MM.1S (cell line): ENCODE measurements around the gene C6orf136.

Experiments
- DNase-seq: peaks from one replicate; pipeline ENCODE4 v3.0.0-alpha.2; 2015
- H2AFZ ChIP-seq: fragments of 300-600 bp; sonication (generic); 2 replicates; pipeline ENCODE4 v1.6.0; 2016; ENCODE audit warnings: antibody characterized with exemption, low read length
- H3F3A ChIP-seq: fragments of 300-600 bp; sonication (generic); 2 replicates; pipeline ENCODE4 v1.6.1; 2016; ENCODE audit warnings: mild to moderate bottlenecking, antibody characterized with exemption, low read length, moderate library complexity, mixed read lengths; ENCODE audit not compliant: insufficient read depth
- H3K27ac ChIP-seq: fragments of 300-600 bp; sonication (generic); 2 replicates; pipeline ENCODE4 v1.5.1; 2016; ENCODE audit warnings: mild to moderate bottlenecking, low read length
- H3K27me3 ChIP-seq: fragments of 300-600 bp; sonication (generic); replicated peaks from 2 replicates; pipeline ENCODE4 v1.6.0; 2016; ENCODE audit warnings: low read length; ENCODE audit not compliant: insufficient read depth
- H3K36me3 ChIP-seq: fragments of 300-600 bp; sonication (generic); replicated peaks from 2 replicates; pipeline ENCODE4 v1.6.1; 2016; ENCODE audit warnings: mild to moderate bottlenecking, low read length, mixed read lengths; ENCODE audit not compliant: insufficient read depth
- H3K4me1 ChIP-seq: fragments of 300-600 bp; sonication (generic); 2 replicates; pipeline ENCODE4 v1.6.1; 2016; ENCODE audit warnings: low read length, mixed read lengths
- H3K4me2 ChIP-seq: fragments of 300-600 bp; sonication (generic); 2 replicates; pipeline ENCODE4 v1.6.0; 2016; ENCODE audit warnings: low read depth, low read length
- H3K4me3 ChIP-seq: fragments of 300-600 bp; sonication (generic); 2 replicates; pipeline ENCODE4 v1.5.1; 2016; ENCODE audit warnings: low read length, mixed read lengths
- H3K79me2 ChIP-seq: fragments of 300-600 bp; sonication (generic); 2 replicates; pipeline ENCODE4 v1.6.1; 2016; ENCODE audit warnings: mixed run types, low read length, mixed read lengths
- H3K9ac ChIP-seq: fragments of 300-600 bp; sonication (generic); 2 replicates; pipeline ENCODE4 v1.6.1; 2016; ENCODE audit warnings: low read length, mixed read lengths
- H3K9me2 ChIP-seq: fragments of 300-600 bp; sonication (generic); replicated peaks from 2 replicates; pipeline ENCODE4 v1.6.1; 2016; ENCODE audit warnings: mild to moderate bottlenecking, low read length, mixed read lengths; ENCODE audit not compliant: insufficient read depth
- H3K9me3 ChIP-seq: fragments of 300-600 bp; sonication (generic); replicated peaks from 2 replicates; pipeline ENCODE4 v1.6.1; 2016; ENCODE audit warnings: mild to moderate bottlenecking, low read length, mixed read lengths; ENCODE audit not compliant: insufficient read depth
- H4K20me1 ChIP-seq: fragments of 300-600 bp; sonication (generic); 2 replicates; pipeline ENCODE4 v1.6.1; 2016; ENCODE audit warnings: mild to moderate bottlenecking, low read length, moderate library complexity, mixed read lengths; ENCODE audit not compliant: insufficient read depth
- CTCF ChIP-seq: fragments of 300-600 bp; sonication (generic); IDR thresholded peaks from 2 replicates; pipeline ENCODE4 v1.5.1; 2016; ENCODE audit warnings: antibody characterized with exemption, low read length, mixed read lengths
- EZH2 ChIP-seq: fragments of 300-600 bp; sonication (generic); optimal IDR thresholded peaks from 2 replicates; pipeline ENCODE3; 2017; ENCODE audit warnings: low read depth, mild to moderate bottlenecking, antibody characterized with exemption, low read length, mixed read lengths
- EZH2phosphoT487 ChIP-seq: fragments of 300-600 bp; sonication (generic); IDR thresholded peaks from 2 replicates; pipeline ENCODE4 v1.6.1; 2018; ENCODE audit warnings: antibody characterized with exemption, low read length

C6orf136 gene

GRCh38 chr6:30617565-30618269 is 29.2 kb upstream of the C6orf136 start, which contains the start of gene MRPS18B:
Gene MRPS18B (plus strand): TSS chr6:30617840. CDS start chr6:30617866, 26 bp downstream.
- TF ChIP-seq EZH2 (no peak), CTCF (no peak), EZH2phosphoT487 (no peak)
- H3K4me1 ChIP-seq: peaks cover 8% of the 10 kb centered on the region; the same call in 1 of the 2 replicates
- peak; percentile 97 for DNase-seq
- H2AFZ ChIP-seq: peak within 1 kb of the TSS; percentile 54
- peak within 1 kb of the TSS; percentile 100 for H3K9ac ChIP-seq
- no peaks in the 10 kb centered on the region; the same call in 1 of the 2 replicates for H4K20me1 ChIP-seq
- no peaks in the 10 kb centered on the region for H3K27me3 ChIP-seq
- H3K9me3 ChIP-seq: no peaks in the 10 kb centered on the region
- H3K4me3 ChIP-seq: peak within 1 kb of the TSS; percentile 95
- peaks cover 34% of the 10 kb centered on the region for H3F3A ChIP-seq
- H3K9me2 ChIP-seq: no peaks in the 10 kb centered on the region
- peak within 1 kb of the TSS; percentile 75 for H3K4me2 ChIP-seq
- H3K36me3 ChIP-seq: peaks cover 10% of the 10 kb centered on the region
- H3K79me2 ChIP-seq: peaks cover 63% of the 10 kb centered on the region
- peak within 1 kb of the TSS; percentile 96 for H3K27ac ChIP-seq

GRCh38 chr6:30618270-30618797 is 28.6 kb upstream of the C6orf136 start:
- Histone ChIP-seq H3K4me2 (peak overlapping the region; percentile 75), H3F3A (peaks cover 34% of the 10 kb centered on the region), H4K20me1 (no peaks in the 10 kb centered on the region; the same call in 1 of the 2 replicates), H3K9ac (peak overlapping the region; percentile 88), H3K79me2 (peaks cover 57% of the 10 kb centered on the region), H3K27ac (peak overlapping the region; percentile 96), H3K27me3 (no peaks in the 10 kb centered on the region), H3K36me3 (peaks cover 10% of the 10 kb centered on the region), H3K4me1 (peaks cover 8% of the 10 kb centered on the region; the same call in 1 of the 2 replicates), H3K4me3 (peak overlapping the region; percentile 80), H3K9me3 (no peaks in the 10 kb centered on the region), H3K9me2 (no peaks in the 10 kb centered on the region), H2AFZ (0 out of 2 replicates have a peak overlapping the region, but pooled peaks have one; percentile 54)
- TF ChIP-seq EZH2 (no peak), EZH2phosphoT487 (no peak), CTCF (no peak)
- peak; percentile 46 for DNase-seq

GRCh38 chr6:30619561-30619960 is 27.4 kb upstream of the C6orf136 start:
- no peak for DNase-seq
- Histone ChIP-seq H4K20me1 (no peaks in the 10 kb centered on the region; the same call in 1 of the 2 replicates), H3K4me1 (peaks cover 1% of the 10 kb centered on the region; the same call in 1 of the 2 replicates), H3K27me3 (no peaks in the 10 kb centered on the region), H3K9me2 (no peaks in the 10 kb centered on the region), H2AFZ (no peak overlapping the region), H3K27ac (no peak overlapping the region), H3K4me2 (no peak overlapping the region), H3K9ac (no peak overlapping the region), H3K9me3 (no peaks in the 10 kb centered on the region), H3K4me3 (no peak overlapping the region), H3F3A (peaks cover 26% of the 10 kb centered on the region), H3K36me3 (peaks cover 10% of the 10 kb centered on the region), H3K79me2 (peaks cover 45% of the 10 kb centered on the region)
- TF ChIP-seq CTCF (no peak), EZH2 (no peak)
